Mesendoderm (in vitro differentiated cells): Measurements from ENCODE around the gene UCHL1. TPM values are rescaled to one million over a fixed set of nuclear protein-coding genes. Genes with fewer than 3 reads are reported as not detected.

Source experiments
- DNase-seq: peaks from one replicate; pipeline ENCODE4 v3.0.0; 2013
- H2AK5ac ChIP-seq: 2 replicates; pipeline ENCODE4 v1.6.1; 2013; ENCODE audit warnings: low read length, inconsistent platforms
- H2BK120ac ChIP-seq: 2 replicates; pipeline ENCODE4 v1.6.1; 2013; ENCODE audit warnings: low read depth, mild to moderate bottlenecking, low read length, moderate library complexity, mixed read lengths
- H2BK15ac ChIP-seq: replicated peaks from 2 replicates; pipeline ENCODE4 v1.6.1; 2013; ENCODE audit warnings: low read depth, mild to moderate bottlenecking, moderate library complexity
- H2BK5ac ChIP-seq: 2 replicates; pipeline ENCODE4 v1.6.1; 2013; ENCODE audit warnings: low read length, inconsistent platforms
- H3K18ac ChIP-seq: 2 replicates; pipeline ENCODE4 v1.6.1; 2013; ENCODE audit warnings: mild to moderate bottlenecking, low read length, mixed read lengths
- H3K23ac ChIP-seq: one replicate; pipeline ENCODE4 v1.6.1; 2013; ENCODE audit warnings: low read length
- H3K27ac ChIP-seq: 2 replicates; pipeline ENCODE4 v1.5.1; 2013; ENCODE audit warnings: low read depth, mild to moderate bottlenecking, inconsistent platforms, low read length, moderate library complexity
- H3K27me3 ChIP-seq: 2 replicates; pipeline ENCODE4 v1.6.1; 2013; ENCODE audit warnings: low read length, control low read depth, mild to moderate bottlenecking, inconsistent platforms; ENCODE audit not compliant: insufficient read depth, poor library complexity
- H3K36me3 ChIP-seq: 2 replicates; pipeline ENCODE4 v1.6.1; 2013; ENCODE audit warnings: low read length, inconsistent platforms; ENCODE audit not compliant: control insufficient read depth, insufficient read depth
- H3K4ac ChIP-seq: one replicate; pipeline ENCODE4 v1.6.1; 2013; ENCODE audit warnings: low read depth, mild to moderate bottlenecking, low read length, moderate library complexity
- H3K4me1 ChIP-seq: 2 replicates; pipeline ENCODE4 v1.6.1; 2013; ENCODE audit warnings: low read depth, low read length, inconsistent platforms; ENCODE audit not compliant: control insufficient read depth
- H3K4me2 ChIP-seq: 2 replicates; pipeline ENCODE4 v1.6.1; 2013; ENCODE audit warnings: low read length
- H3K4me3 ChIP-seq: 2 replicates; pipeline ENCODE4 v1.5.1; 2013; ENCODE audit warnings: mild to moderate bottlenecking, low read length
- H3K56ac ChIP-seq: one replicate; pipeline ENCODE4 v1.6.1; 2013; ENCODE audit warnings: low read length
- H3K79me1 ChIP-seq: 2 replicates; pipeline ENCODE4 v1.6.1; 2013; ENCODE audit warnings: low read length, inconsistent platforms
- H3K79me2 ChIP-seq: 2 replicates; pipeline ENCODE4 v1.6.1; 2013; ENCODE audit warnings: mild to moderate bottlenecking, low read length; ENCODE audit not compliant: control insufficient read depth, insufficient read depth
- H3K9ac ChIP-seq: 2 replicates; pipeline ENCODE4 v1.6.1; 2013; ENCODE audit warnings: low read length, inconsistent platforms
- H4K5ac ChIP-seq: one replicate; pipeline ENCODE4 v1.6.1; 2013; ENCODE audit warnings: low read length
- H4K8ac ChIP-seq: one replicate; pipeline ENCODE4 v1.6.1; 2013; ENCODE audit warnings: low read depth, mild to moderate bottlenecking, control low read depth, low read length, moderate library complexity
- WGBS: extraction: QIAGEN DNeasy Blood & Tissue Kit; methylation state at CpG from one replicate; pipeline ENCODE4 v1.1.7; 2013; ENCODE audit warnings: low lambda C conversion rate, missing lambda C conversion rate; ENCODE audit not compliant: insufficient coverage; ENCODE audit errors: extremely low coverage; 5-methylcytosine and 5-hydroxymethylcytosine counted together
- polyA plus RNA-seq, 2 experiments: library from polyadenylated mRNA; stranded (reverse); fragments of 200-250 nt; gene quantifications; one replicate each; pipeline ENCODE4 v1.2.3, GENCODE V29; 2013

UCHL1 gene
- polyA plus RNA-seq (2013, experiment 1 of 2): 1,131 TPM
- polyA plus RNA-seq (2013, experiment 2 of 2): 1,131 TPM

DNA sequence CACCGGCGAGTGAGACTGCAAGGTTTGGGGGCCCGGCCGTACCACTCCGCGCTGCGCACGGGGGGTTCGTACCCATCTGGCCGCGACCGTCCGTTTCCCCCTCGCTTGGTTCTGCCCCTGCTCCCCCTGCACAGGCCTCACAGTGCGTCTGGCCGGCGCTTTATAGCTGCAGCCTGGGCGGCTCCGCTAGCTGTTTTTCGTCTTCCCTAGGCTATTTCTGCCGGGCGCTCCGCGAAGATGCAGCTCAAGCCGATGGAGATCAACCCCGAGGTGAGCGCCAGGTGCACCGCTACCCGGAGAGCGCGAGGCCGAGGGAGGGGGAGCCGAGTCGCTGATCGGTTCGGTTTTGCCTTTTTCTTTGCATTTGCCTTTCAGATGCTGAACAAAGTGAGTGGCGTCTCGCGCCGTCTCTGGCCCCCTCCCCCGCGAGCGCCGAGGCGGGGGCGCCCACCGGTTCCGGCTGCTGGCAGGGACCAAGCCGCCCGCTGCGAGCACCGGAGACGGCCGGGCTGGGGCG, at the start of gene UCHL1:
Gene UCHL1, plus strand, starts transcription at position 189 of the 517 bp plus-strand sequence. Its CDS starts 49 bp downstream, at position 238.
- peak; percentile 98 for DNase-seq
- Histone ChIP-seq H3K79me1 (peaks cover 5% of the 10 kb centered on the region), H3K56ac (peak within 1 kb of the TSS; percentile 93), H2AK5ac (no peak within 1 kb of the TSS), H2BK120ac (peak within 1 kb of the TSS; percentile 9), H4K5ac (no peak within 1 kb of the TSS), H3K27me3 (no peaks in the 10 kb centered on the region), H3K4me2 (peak within 1 kb of the TSS; percentile 71), H3K4me3 (peak within 1 kb of the TSS; percentile 92), H3K79me2 (peaks cover 28% of the 10 kb centered on the region), H3K4me1 (peaks cover 2% of the 10 kb centered on the region), H3K4ac (peak within 1 kb of the TSS; percentile 83), H3K9ac (peak within 1 kb of the TSS; percentile 85), H4K8ac (no peak within 1 kb of the TSS), H3K27ac (peak within 1 kb of the TSS; percentile 48), H2BK15ac (no peak within 1 kb of the TSS), H3K18ac (peak within 1 kb of the TSS; percentile 44), H3K36me3 (peaks cover 7% of the 10 kb centered on the region), H3K23ac (peak within 1 kb of the TSS; percentile 72), H2BK5ac (no peak within 1 kb of the TSS)
- no CpG with 5 or more reads among the region's 55 CpGs for WGBS

DNA sequence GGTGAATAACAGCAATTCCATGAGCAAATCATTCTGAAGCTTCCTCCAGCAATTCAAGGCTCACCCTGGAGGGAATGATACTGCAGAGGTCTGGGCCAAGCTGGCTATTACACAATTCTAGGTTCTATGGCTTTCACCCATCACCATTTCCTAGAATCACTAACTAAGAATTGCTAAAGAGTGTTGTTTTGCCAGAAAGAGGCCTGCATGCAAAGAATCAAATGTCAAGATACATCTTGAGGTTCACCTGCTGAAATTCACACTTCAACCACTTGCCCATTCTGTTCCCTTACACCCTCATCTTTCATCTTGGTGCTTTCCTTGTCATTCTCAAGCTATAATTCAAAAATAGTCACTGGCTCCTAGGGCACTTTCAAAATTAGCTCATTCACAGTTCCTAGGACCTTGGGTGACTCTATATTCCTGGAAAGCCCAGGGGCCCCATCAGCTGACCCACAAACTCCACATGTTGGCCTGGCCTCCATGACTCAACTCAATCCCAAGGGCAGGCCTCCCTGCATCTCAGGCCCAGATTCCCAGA, 49.4 kb upstream of the UCHL1 start:
- no peak overlapping the region for H2BK15ac ChIP-seq
- no peak overlapping the region for H2BK120ac ChIP-seq
- no peak for DNase-seq
- no peak overlapping the region for H3K9ac ChIP-seq
- no peaks in the 10 kb centered on the region for H3K36me3 ChIP-seq
- no peak overlapping the region for H4K5ac ChIP-seq
- H3K56ac ChIP-seq: no peak overlapping the region
- no peak overlapping the region for H4K8ac ChIP-seq
- no peak overlapping the region for H3K23ac ChIP-seq
- H3K4me2 ChIP-seq: no peak overlapping the region
- H3K4me1 ChIP-seq: peaks cover 12% of the 10 kb centered on the region
- H3K4ac ChIP-seq: no peak overlapping the region
- H2AK5ac ChIP-seq: no peak overlapping the region
- no peaks in the 10 kb centered on the region for H3K27me3 ChIP-seq
- H3K79me1 ChIP-seq: peaks cover 24% of the 10 kb centered on the region
- H3K4me3 ChIP-seq: no peak overlapping the region
- no peak overlapping the region for H3K27ac ChIP-seq
- no peak overlapping the region for H3K18ac ChIP-seq
- no peak overlapping the region for H2BK5ac ChIP-seq
- H3K79me2 ChIP-seq: peaks cover 26% of the 10 kb centered on the region

DNA sequence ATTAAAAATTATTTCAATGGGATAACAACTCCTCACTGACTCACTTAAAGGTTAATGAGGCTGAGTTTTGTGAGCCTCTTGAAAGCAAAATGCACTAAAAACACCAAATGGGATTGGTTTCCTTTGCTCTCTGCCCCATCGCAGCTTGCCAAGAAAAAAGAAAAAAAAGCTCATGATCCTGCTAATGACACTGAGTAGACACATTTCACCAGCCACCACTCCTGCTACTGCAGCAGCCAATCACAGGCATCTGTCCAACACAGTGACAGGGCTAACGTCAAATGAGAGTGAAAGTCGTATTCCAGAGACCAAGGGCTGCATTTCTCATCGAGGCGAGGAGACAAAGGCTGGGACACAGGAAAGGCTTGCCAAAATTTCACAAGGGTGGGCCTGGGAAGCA, 47.5 kb upstream of the UCHL1 start:
- Histone ChIP-seq H3K9ac (no peak overlapping the region), H3K27ac (no peak overlapping the region), H2BK15ac (no peak overlapping the region), H3K4me3 (no peak overlapping the region), H3K79me1 (peaks cover 22% of the 10 kb centered on the region), H2BK5ac (no peak overlapping the region), H3K56ac (no peak overlapping the region), H2BK120ac (no peak overlapping the region), H3K4me2 (no peak overlapping the region), H3K4me1 (peaks cover 8% of the 10 kb centered on the region), H4K8ac (no peak overlapping the region), H2AK5ac (no peak overlapping the region), H3K23ac (no peak overlapping the region), H3K36me3 (no peaks in the 10 kb centered on the region), H3K18ac (no peak overlapping the region), H4K5ac (no peak overlapping the region), H3K27me3 (no peaks in the 10 kb centered on the region), H3K79me2 (peaks cover 21% of the 10 kb centered on the region), H3K4ac (no peak overlapping the region)
- no CpG with 5 or more reads among the region's 5 CpGs for WGBS
- peak; percentile 62 for DNase-seq

GRCh38 chr4:41209901-41210300, 46.8 kb upstream of the UCHL1 start:
- Histone ChIP-seq H4K5ac (no peak overlapping the region), H4K8ac (no peak overlapping the region), H3K4ac (no peak overlapping the region), H3K9ac (no peak overlapping the region), H3K18ac (no peak overlapping the region), H3K4me1 (peaks cover 8% of the 10 kb centered on the region), H3K27ac (no peak overlapping the region), H2BK15ac (no peak overlapping the region), H3K4me2 (no peak overlapping the region), H3K27me3 (no peaks in the 10 kb centered on the region), H2BK120ac (no peak overlapping the region), H3K36me3 (no peaks in the 10 kb centered on the region), H3K79me1 (peaks cover 21% of the 10 kb centered on the region), H2BK5ac (no peak overlapping the region), H3K79me2 (peaks cover 17% of the 10 kb centered on the region), H3K56ac (peak overlapping the region; percentile 1), H3K23ac (no peak overlapping the region), H3K4me3 (no peak overlapping the region), H2AK5ac (no peak overlapping the region)
- no peak for DNase-seq
- no CpG with 5 or more reads among the region's 9 CpGs for WGBS

DNA sequence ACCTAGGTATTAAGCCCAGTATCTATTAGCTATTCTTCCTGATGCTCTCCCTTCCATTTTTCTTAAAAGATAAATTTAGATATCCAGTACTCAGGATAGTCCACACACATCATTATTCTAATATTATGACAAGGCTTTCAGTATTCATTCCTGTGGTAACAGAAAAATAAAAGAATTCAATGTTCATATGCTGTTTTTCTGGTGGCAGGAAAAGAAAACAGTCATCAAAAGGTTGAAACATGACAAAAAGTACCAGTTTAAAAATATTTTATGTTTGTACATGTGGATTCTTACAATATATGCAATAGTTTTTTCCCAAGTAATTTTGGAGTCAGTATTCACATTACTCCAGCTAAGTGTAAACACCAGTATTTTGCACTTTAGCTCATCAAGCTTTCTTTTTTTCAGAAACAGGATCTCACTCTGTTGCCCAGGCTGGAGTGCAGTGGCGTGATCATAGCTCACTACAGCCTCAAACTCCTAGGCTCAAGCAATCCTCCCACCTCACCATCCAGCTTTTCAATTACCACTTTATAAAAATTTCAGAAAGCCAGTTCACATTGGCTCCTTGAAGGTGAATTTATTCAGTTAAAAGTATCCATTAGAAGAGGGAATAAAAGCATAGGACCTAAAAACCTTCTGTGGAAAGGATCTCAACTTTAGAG, 44.6 kb upstream of the UCHL1 start:
- no peak overlapping the region for H3K4me3 ChIP-seq
- H3K4me2 ChIP-seq: no peak overlapping the region
- peaks cover 13% of the 10 kb centered on the region for H3K79me1 ChIP-seq
- no peak for DNase-seq
- H3K18ac ChIP-seq: no peak overlapping the region
- H3K4ac ChIP-seq: no peak overlapping the region
- H2BK120ac ChIP-seq: no peak overlapping the region
- H2AK5ac ChIP-seq: no peak overlapping the region
- H3K27ac ChIP-seq: no peak overlapping the region
- H3K9ac ChIP-seq: no peak overlapping the region
- no peak overlapping the region for H3K23ac ChIP-seq
- no peaks in the 10 kb centered on the region for H3K27me3 ChIP-seq
- no peak overlapping the region for H4K5ac ChIP-seq
- H3K36me3 ChIP-seq: no peaks in the 10 kb centered on the region
- H3K79me2 ChIP-seq: peaks cover 11% of the 10 kb centered on the region
- peaks cover 8% of the 10 kb centered on the region for H3K4me1 ChIP-seq
- no peak overlapping the region for H2BK15ac ChIP-seq
- no peak overlapping the region for H3K56ac ChIP-seq
- H4K8ac ChIP-seq: no peak overlapping the region
- H2BK5ac ChIP-seq: no peak overlapping the region
- WGBS: no CpG with 5 or more reads among the region's 1 CpG
